H1 (cell line): ENCODE measurements around the gene TCL1A. TPM values are rescaled to one million over a fixed set of nuclear protein-coding genes. Genes with fewer than 3 reads are reported as not detected.

Source experiments
- CTCF ChIA-PET: fragments of 300-600 bp; sonication (Branson Sonifier 250); formaldehyde crosslinking; loops from one replicate; lab custom pipeline; 2021; ENCODE audit not compliant: partially characterized antibody; lab: Charles Lee
- POLR2A ChIA-PET: fragments of 300-600 bp; sonication (Branson Sonifier 250); formaldehyde crosslinking; loops from one replicate; lab custom pipeline; 2021; ENCODE audit warnings: inconsistent platforms; ENCODE audit not compliant: partially characterized antibody; lab: Charles Lee
- DNase-seq, 2 experiments: peaks; one replicate each; pipeline versions ENCODE4 v3.0.0 to v3.0.0-alpha.2; 2010 to 2022; ENCODE audit warnings: low spot score in 2 of 2, low read depth in 1 of 2, mixed read lengths in 1 of 2
- FAIRE-seq: peaks from 2 replicates; lab custom pipeline; 2011; peaks lifted over from hg19 to GRCh38; lab: Jason Lieb, UNC
- H2AFZ ChIP-seq: 2 replicates; pipeline ENCODE4 v1.8.1; 2012; ENCODE audit warnings: low read length, inconsistent platforms
- H2AK5ac ChIP-seq: 2 replicates; pipeline ENCODE4 v1.6.1; 2013; ENCODE audit warnings: low read depth, low read length
- H2BK120ac ChIP-seq: replicated peaks from 2 replicates; pipeline ENCODE3; 2013; ENCODE audit warnings: low read depth, low read length, inconsistent platforms
- H2BK12ac ChIP-seq: 2 replicates; pipeline ENCODE4 v1.6.1; 2013; ENCODE audit warnings: low read depth, low read length
- H2BK15ac ChIP-seq: 2 replicates; pipeline ENCODE4 v1.6.1; 2013; ENCODE audit warnings: low read length
- H2BK20ac ChIP-seq: 2 replicates; pipeline ENCODE4 v1.6.1; 2013; ENCODE audit warnings: low read length
- H2BK5ac ChIP-seq: 2 replicates; pipeline ENCODE4 v1.6.1; 2013; ENCODE audit warnings: low read depth, low read length
- H3K14ac ChIP-seq: 2 replicates; pipeline ENCODE4 v1.6.1; 2013; ENCODE audit warnings: inconsistent platforms; ENCODE audit not compliant: insufficient read length
- H3K18ac ChIP-seq: 2 replicates; pipeline ENCODE4 v1.6.1; 2013; ENCODE audit warnings: low read length; ENCODE audit errors: extremely low read depth
- H3K23ac ChIP-seq: 2 replicates; pipeline ENCODE4 v1.6.1; 2013; ENCODE audit warnings: inconsistent platforms; ENCODE audit not compliant: insufficient read length
- H3K23me2 ChIP-seq: 2 replicates; pipeline ENCODE4 v1.6.1; 2013; ENCODE audit warnings: low read depth, low read length
- H3K27ac ChIP-seq: 2 replicates; pipeline ENCODE4 v1.6.1; 2011; ENCODE audit warnings: low read depth, low read length, inconsistent platforms
- H3K27me3 ChIP-seq, 4 experiments: replicated peaks in 1 of 4; 1 replicate in 1 of 4; 2 replicates in 3 of 4; pipeline versions ENCODE4 v1.6.1 to v1.8.1; 2011 to 2013; ENCODE audit warnings: low read length in 3 of 4, mild to moderate bottlenecking in 3 of 4, inconsistent platforms in 2 of 4, mixed read lengths in 2 of 4, moderate library complexity in 1 of 4; ENCODE audit not compliant: control insufficient read depth in 3 of 4, insufficient read depth in 3 of 4; ENCODE audit errors: extremely low read depth in 1 of 4
- H3K36me3 ChIP-seq, 4 experiments: 2 replicates each; pipeline versions ENCODE4 v1.6.1 to v1.8.1; 2011 to 2013; ENCODE audit warnings: mild to moderate bottlenecking in 4 of 4, low read length in 3 of 4, moderate library complexity in 2 of 4, control low read depth in 1 of 4, inconsistent platforms in 1 of 4; ENCODE audit not compliant: insufficient read depth in 4 of 4, control insufficient read depth in 2 of 4
- H3K4ac ChIP-seq: replicated peaks from 2 replicates; pipeline ENCODE3; 2013; ENCODE audit warnings: low read length, low read depth, mixed read lengths, inconsistent platforms; ENCODE audit not compliant: insufficient read length
- H3K4me1 ChIP-seq, 4 experiments: replicated peaks in 1 of 4; 1 replicate in 1 of 4; 2 replicates in 3 of 4; pipeline versions ENCODE4 v1.6.1 to v1.8.1; 2011 to 2013; ENCODE audit warnings: low read length in 3 of 4, inconsistent platforms in 2 of 4, mixed read lengths in 1 of 4; ENCODE audit not compliant: insufficient read depth in 4 of 4, control insufficient read depth in 3 of 4
- H3K4me2 ChIP-seq, 2 experiments: 2 replicates each; pipeline versions ENCODE4 v1.6.1 to v1.8.1; 2011 to 2013; ENCODE audit warnings: low read depth in 2 of 2, low read length in 2 of 2, control low read depth in 1 of 2, inconsistent platforms in 1 of 2, mild to moderate bottlenecking in 1 of 2; ENCODE audit not compliant: insufficient read depth in 1 of 2
- H3K4me3 ChIP-seq, 4 experiments: fragments of 200-600, 300-600 bp in 1 of 4; sonication (generic), shearing (Covaris generic), sonication (Bioruptor Twin) in 1 of 4; 2 replicates each; pipeline versions ENCODE4 v1.5.1 to v1.8.1; 2011 to 2016; ENCODE audit warnings: low read length in 4 of 4, low read depth in 3 of 4, control low read depth in 2 of 4, inconsistent platforms in 2 of 4, mild to moderate bottlenecking in 2 of 4, mixed read lengths in 1 of 4, moderate library complexity in 1 of 4; ENCODE audit not compliant: insufficient read depth in 2 of 4; ENCODE audit errors: extremely low read depth in 1 of 4
- H3K56ac ChIP-seq: replicated peaks from 2 replicates; pipeline ENCODE3; 2013; ENCODE audit warnings: low read depth, mild to moderate bottlenecking, mixed read lengths, low read length, inconsistent platforms; ENCODE audit not compliant: insufficient read length
- H3K79me1 ChIP-seq: 2 replicates; pipeline ENCODE4 v1.6.1; 2013; ENCODE audit warnings: low read depth, low read length, control low read depth
- H3K79me2 ChIP-seq, 2 experiments: 2 replicates each; pipeline versions ENCODE4 v1.6.1 to v1.8.1; 2012 to 2013; ENCODE audit warnings: low read length in 2 of 2, mild to moderate bottlenecking in 2 of 2, inconsistent platforms in 1 of 2; ENCODE audit not compliant: insufficient read depth in 2 of 2, control insufficient read depth in 1 of 2
- H3K9ac ChIP-seq, 4 experiments: replicated peaks in 1 of 4; 1 replicate in 1 of 4; 2 replicates in 3 of 4; pipeline versions ENCODE4 v1.6.1 to v1.8.1; 2011 to 2013; ENCODE audit warnings: low read depth in 3 of 4, low read length in 3 of 4, control low read depth in 2 of 4, mild to moderate bottlenecking in 2 of 4, moderate library complexity in 2 of 4, inconsistent platforms in 1 of 4; ENCODE audit errors: extremely low read depth in 1 of 4
- H3K9me3 ChIP-seq, 2 experiments: 2 replicates each; pipeline versions ENCODE4 v1.6.1 to v1.8.1; 2012 to 2013; ENCODE audit warnings: mild to moderate bottlenecking in 2 of 2, moderate library complexity in 2 of 2, control low read depth in 1 of 2, inconsistent platforms in 1 of 2, low read depth in 1 of 2, low read length in 1 of 2, mixed read lengths in 1 of 2; ENCODE audit not compliant: insufficient read depth in 2 of 2
- H4K20me1 ChIP-seq, 2 experiments: replicated peaks in 1 of 2; 2 replicates each; pipeline versions ENCODE3 to v1.8.1; 2011 to 2013; ENCODE audit warnings: inconsistent platforms in 2 of 2, low read length in 2 of 2, mild to moderate bottlenecking in 1 of 2; ENCODE audit not compliant: insufficient read depth in 2 of 2, control insufficient read depth in 1 of 2
- H4K5ac ChIP-seq: 2 replicates; pipeline ENCODE4 v1.6.1; 2013; ENCODE audit warnings: low read length, low read depth, mixed read lengths, inconsistent platforms; ENCODE audit not compliant: insufficient read length
- H4K8ac ChIP-seq: 2 replicates; pipeline ENCODE4 v1.8.0; 2013; ENCODE audit warnings: mild to moderate bottlenecking, moderate library complexity, low read length, inconsistent platforms; ENCODE audit not compliant: insufficient read depth; ENCODE audit errors: extremely low read depth
- H4K91ac ChIP-seq: replicated peaks from 2 replicates; pipeline ENCODE3; 2013; ENCODE audit warnings: low read length, mixed read lengths, inconsistent platforms; ENCODE audit not compliant: insufficient read length
- KDM1A ChIP-seq: fragments of 200-600, 300-600 bp; sonication (generic); IDR thresholded peaks from 2 replicates; pipeline ENCODE4 v1.7.1; 2016; ENCODE audit warnings: mild to moderate bottlenecking, low read length, borderline replicate concordance
- RAD21 ChIP-seq, 2 experiments: IDR thresholded peaks in 1 of 2; conservative IDR thresholded peaks in 1 of 2; 2 replicates each; pipeline ENCODE4 v1.6.1; 2011; ENCODE audit warnings: low read depth in 2 of 2, low read length in 2 of 2, improper control_type of control experiment in 1 of 2, inconsistent platforms in 1 of 2, mild to moderate bottlenecking in 1 of 2, moderate library complexity in 1 of 2
- SUZ12 ChIP-seq: fragments of 200-600 bp; sonication (generic); IDR thresholded peaks from 2 replicates; pipeline ENCODE4 v1.6.1; 2012; ENCODE audit warnings: mild to moderate bottlenecking, inconsistent platforms, low read length, moderate library complexity, mixed read lengths
- WGBS, 2 experiments: shearing (Covaris generic) in 1 of 2; methylation state at CpG; one replicate each; pipeline versions ENCODE4 v1.1.6 to v1.1.7; 2013 to 2015; ENCODE audit warnings: low lambda C conversion rate in 2 of 2, mixed read lengths in 2 of 2, inconsistent platforms in 1 of 2, low coverage in 1 of 2, missing lambda C conversion rate in 1 of 2; ENCODE audit not compliant: insufficient replicate concordance in 2 of 2, insufficient coverage in 1 of 2, insufficient read length in 1 of 2; ENCODE audit errors: extremely low coverage in 1 of 2, missing lambda C conversion rate in 1 of 2; 5-methylcytosine and 5-hydroxymethylcytosine counted together
- polyA plus RNA-seq, 7 experiments: library from polyadenylated mRNA; depleted of rRNA in 3 of 7; stranded (reverse) in 5 of 7; unstranded in 2 of 7; fragments of >200 nt in 5 of 7; fragments of 200-250 nt in 2 of 7; gene quantifications; 1 replicate in 5 of 7; 2 replicates in 1 of 7; 4 replicates in 1 of 7; pipeline versions ENCODE4 v1.2.1 to v1.2.3, GENCODE V29; 2011 to 2013; ENCODE audit warnings: missing spikeins in 2 of 7, mixed read lengths in 2 of 7
- total RNA-seq: library from RNA; stranded (reverse); fragmentation: NEBNext Ultra II Directional; extraction: Animal tissue kit (Norgen Biotek cat#: 25700); gene quantifications from 2 replicates; pipeline ENCODE4 v1.2.1, GENCODE V29; 2021

TCL1A gene
- total and polyA plus RNA-seq, 2 of the 8 experiments (the other 6 are each of a cell fraction or from before 2014, with no cell fraction given) = 0.35 to 7.6 TPM

GRCh38 chr14:95705518-95705917, 8.4 kb downstream of the TCL1A start:
- H3K23ac ChIP-seq = no peak overlapping the region
- no peak overlapping the region for H3K9ac ChIP-seq
- no peak overlapping the region for H4K8ac ChIP-seq
- no peak overlapping the region for H3K27ac ChIP-seq
- TF ChIP-seq RAD21 (IDR thresholded peaks at IDR 0.05 in 1 of 2, conservative IDR thresholded peaks at IDR 0.05 in 1 of 2; ENCODE audit: low read depth in 2 of 2, low read length in 2 of 2) (no peak), KDM1A (no peak), SUZ12 (no peak)
- 92% methylated on average over 4 of the region's 4 CpGs; no CpG with 5 or more reads in 1 of the 2 experiments for WGBS, 2 experiments
- H3K79me1 ChIP-seq = no peaks in the 10 kb centered on the region
- H3K27me3 ChIP-seq = peaks cover 17 to 49% (median 34%) of the 10 kb centered on the region in 4 experiments
- H2BK5ac ChIP-seq = no peak overlapping the region
- ChIA-PET POLR2A (no interaction called here), CTCF (interaction anchor here (0.6 to 0.9 kb wide), 2 partner anchors 68 to 130 kb away, joined by 3 to 4 read pairs; no protein-coding TSS in a partner anchor)
- DNase-seq = no peak
- H3K9me3 ChIP-seq = no peaks in the 10 kb centered on the region
- H4K91ac ChIP-seq = no peak overlapping the region
- H3K23me2 ChIP-seq = no peaks in the 10 kb centered on the region
- no peak overlapping the region for H2BK12ac ChIP-seq
- H2BK15ac ChIP-seq = no peak overlapping the region
- H3K79me2 ChIP-seq = no peaks in the 10 kb centered on the region
- no peak overlapping the region for H3K4ac ChIP-seq
- H2BK120ac ChIP-seq = no peak overlapping the region
- H4K5ac ChIP-seq = no peak overlapping the region
- H2AFZ ChIP-seq = no peak overlapping the region
- H2BK20ac ChIP-seq = no peak overlapping the region
- no peak overlapping the region for H3K4me3 ChIP-seq
- no peaks in the 10 kb centered on the region for H3K36me3 ChIP-seq
- no peak overlapping the region for H3K56ac ChIP-seq
- no peak overlapping the region for H3K4me2 ChIP-seq
- H3K14ac ChIP-seq = no peak overlapping the region
- no peak for FAIRE-seq
- H3K4me1 ChIP-seq = peaks cover 2 to 17% (median 10%) of the 10 kb centered on the region in 4 experiments
- H2AK5ac ChIP-seq = no peak overlapping the region
- H4K20me1 ChIP-seq = peaks cover 1 to 2% of the 10 kb centered on the region in 2 experiments
- no peak overlapping the region for H3K18ac ChIP-seq
